Measurements from ENCODE around the gene GRIA1. TPM values are rescaled to one million over a fixed set of nuclear protein-coding genes. Genes with fewer than 3 reads are reported as not detected.

Gene GRIA1
- total RNA-seq, 1 experiment from 2014 or later = 0.81 TPM

DNA sequence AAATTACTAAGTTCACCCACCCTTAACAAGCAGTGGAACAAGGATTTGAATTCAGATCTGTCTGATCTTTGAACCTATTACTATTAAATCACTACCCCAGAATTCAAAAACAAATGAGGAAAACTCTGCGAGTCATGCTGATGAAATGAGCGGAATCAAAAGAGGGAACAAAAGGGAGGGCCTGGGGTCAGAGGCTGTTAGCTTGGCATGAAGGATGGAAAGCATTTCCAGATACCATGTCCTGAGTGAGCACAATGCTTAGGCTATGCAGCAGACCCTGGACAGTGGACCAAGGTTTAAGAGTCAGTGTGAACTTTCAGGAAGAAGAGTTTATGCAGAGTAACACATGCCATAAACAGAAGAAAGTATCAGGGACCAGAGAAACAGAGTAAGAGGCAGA, 30.5 kb downstream of the GRIA1 start:
- no peak for TF ChIP-seq CBFB (CRISPR knock-in tag; IDR thresholded peaks at IDR 0.05; ENCODE audit: low read depth)
- no peak for TF ChIP-seq MAX (CRISPR knock-in tag; IDR thresholded peaks at IDR 0.05)
- TF ChIP-seq NFATC4 (CRISPR knock-in tag; IDR thresholded peaks at IDR 0.05) = no peak
- no peak overlapping the region; the same call in 1 of the 2 replicates for H3K27ac Mint-ChIP-seq
- no peaks in the 10 kb centered on the region for H3K9me3 Mint-ChIP-seq
- H3K4me1 Mint-ChIP-seq = peaks cover 35% of the 10 kb centered on the region
- no peaks in the 10 kb centered on the region for H3K27me3 Mint-ChIP-seq (ENCODE audit: low read depth)
- ATAC-seq (no peak), DNase-seq (ENCODE audit: low spot score) (no peak)
- ChIA-PET CTCF (no interaction called here), POLR2A (no interaction called here)
- H3K36me3 Mint-ChIP-seq = no peaks in the 10 kb centered on the region
- H3K4me3 Mint-ChIP-seq = no peak overlapping the region

DNA sequence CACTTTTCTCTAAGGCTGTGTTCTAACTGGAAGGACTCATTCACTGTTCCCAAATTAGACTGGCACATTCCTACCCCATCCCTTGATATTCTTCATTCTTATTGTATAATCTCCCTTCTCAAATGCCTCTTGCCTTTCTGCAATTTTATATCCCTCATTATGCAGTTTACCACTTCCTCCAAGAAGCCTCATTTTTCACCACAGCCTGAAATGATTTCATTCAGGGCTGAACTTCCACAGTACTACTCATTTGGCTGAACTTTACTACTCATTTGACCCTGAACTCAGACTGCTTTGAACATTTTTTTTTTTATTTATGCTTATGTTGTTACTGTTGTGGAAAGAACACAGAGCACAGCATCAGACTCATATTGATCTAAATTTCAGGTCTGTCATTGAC, 32.7 kb downstream of the GRIA1 start:
- CTCF ChIA-PET = no interaction called here
- ATAC-seq (no peak), DNase-seq (ENCODE audit: low spot score) (no peak)
- peaks cover 15% of the 10 kb centered on the region for H3K4me1 Mint-ChIP-seq
- POLR2A ChIA-PET = no interaction called here
- H3K9me3 Mint-ChIP-seq = no peaks in the 10 kb centered on the region
- H3K36me3 Mint-ChIP-seq = no peaks in the 10 kb centered on the region
- no peak overlapping the region for H3K27ac Mint-ChIP-seq
- TF ChIP-seq SP1 (CRISPR knock-in tag; conservative IDR thresholded peaks at IDR 0.05) (no peak), NFATC4 (CRISPR knock-in tag; IDR thresholded peaks at IDR 0.05) (no peak), NR1H2 (CRISPR knock-in tag; IDR thresholded peaks at IDR 0.05) (no peak), EMX1 (CRISPR knock-in tag; IDR thresholded peaks at IDR 0.05) (no peak), ZNF423 (CRISPR knock-in tag; IDR thresholded peaks at IDR 0.05) (no peak), ATF1 (CRISPR knock-in tag; IDR thresholded peaks at IDR 0.05) (no peak), IRF2 (CRISPR knock-in tag; IDR thresholded peaks at IDR 0.05; ENCODE audit: borderline replicate concordance, low read depth) (no peak), ZNF512 (CRISPR knock-in tag; IDR thresholded peaks at IDR 0.05; ENCODE audit: borderline replicate concordance) (no peak), ZNF281 (CRISPR knock-in tag; IDR thresholded peaks at IDR 0.05) (no peak)
- TF ChIP-seq, protein P1, sequence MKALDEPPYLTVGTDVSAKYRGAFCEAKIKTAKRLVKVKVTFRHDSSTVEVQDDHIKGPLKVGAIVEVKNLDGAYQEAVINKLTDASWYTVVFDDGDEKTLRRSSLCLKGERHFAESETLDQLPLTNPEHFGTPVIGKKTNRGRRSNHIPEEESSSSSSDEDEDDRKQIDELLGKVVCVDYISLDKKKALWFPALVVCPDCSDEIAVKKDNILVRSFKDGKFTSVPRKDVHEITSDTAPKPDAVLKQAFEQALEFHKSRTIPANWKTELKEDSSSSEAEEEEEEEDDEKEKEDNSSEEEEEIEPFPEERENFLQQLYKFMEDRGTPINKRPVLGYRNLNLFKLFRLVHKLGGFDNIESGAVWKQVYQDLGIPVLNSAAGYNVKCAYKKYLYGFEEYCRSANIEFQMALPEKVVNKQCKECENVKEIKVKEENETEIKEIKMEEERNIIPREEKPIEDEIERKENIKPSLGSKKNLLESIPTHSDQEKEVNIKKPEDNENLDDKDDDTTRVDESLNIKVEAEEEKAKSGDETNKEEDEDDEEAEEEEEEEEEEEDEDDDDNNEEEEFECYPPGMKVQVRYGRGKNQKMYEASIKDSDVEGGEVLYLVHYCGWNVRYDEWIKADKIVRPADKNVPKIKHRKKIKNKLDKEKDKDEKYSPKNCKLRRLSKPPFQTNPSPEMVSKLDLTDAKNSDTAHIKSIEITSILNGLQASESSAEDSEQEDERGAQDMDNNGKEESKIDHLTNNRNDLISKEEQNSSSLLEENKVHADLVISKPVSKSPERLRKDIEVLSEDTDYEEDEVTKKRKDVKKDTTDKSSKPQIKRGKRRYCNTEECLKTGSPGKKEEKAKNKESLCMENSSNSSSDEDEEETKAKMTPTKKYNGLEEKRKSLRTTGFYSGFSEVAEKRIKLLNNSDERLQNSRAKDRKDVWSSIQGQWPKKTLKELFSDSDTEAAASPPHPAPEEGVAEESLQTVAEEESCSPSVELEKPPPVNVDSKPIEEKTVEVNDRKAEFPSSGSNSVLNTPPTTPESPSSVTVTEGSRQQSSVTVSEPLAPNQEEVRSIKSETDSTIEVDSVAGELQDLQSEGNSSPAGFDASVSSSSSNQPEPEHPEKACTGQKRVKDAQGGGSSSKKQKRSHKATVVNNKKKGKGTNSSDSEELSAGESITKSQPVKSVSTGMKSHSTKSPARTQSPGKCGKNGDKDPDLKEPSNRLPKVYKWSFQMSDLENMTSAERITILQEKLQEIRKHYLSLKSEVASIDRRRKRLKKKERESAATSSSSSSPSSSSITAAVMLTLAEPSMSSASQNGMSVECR (CRISPR knock-in tag; IDR thresholded peaks at IDR 0.05; ENCODE audit: borderline replicate concordance) = no peak
- H3K27me3 Mint-ChIP-seq (ENCODE audit: low read depth) = no peaks in the 10 kb centered on the region
- H3K4me3 Mint-ChIP-seq = no peak overlapping the region

DNA sequence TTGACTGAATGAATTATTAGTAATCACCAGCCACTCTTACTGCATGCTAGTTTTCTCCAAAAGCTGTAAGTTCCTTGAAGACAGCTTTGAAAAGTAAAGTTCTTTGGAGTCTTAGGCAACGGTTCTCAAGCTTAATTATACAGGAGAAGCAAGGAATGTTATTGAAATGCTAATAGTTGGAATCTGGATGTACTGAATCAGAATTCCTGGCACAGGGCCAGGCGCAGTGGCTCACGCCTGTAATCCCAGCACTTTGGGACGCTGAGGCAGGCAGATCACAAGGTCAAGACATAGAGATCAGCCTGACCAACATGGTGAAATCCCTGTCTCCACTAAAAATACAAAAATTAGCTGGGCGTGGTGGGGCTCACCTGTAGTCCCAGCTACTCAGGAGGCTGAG, 33.4 kb downstream of the GRIA1 start:
- Mint-ChIP-seq H3K27ac (no peak overlapping the region), H3K27me3 (ENCODE audit: low read depth) (no peaks in the 10 kb centered on the region), H3K4me1 (peaks cover 15% of the 10 kb centered on the region), H3K36me3 (no peaks in the 10 kb centered on the region), H3K9me3 (no peaks in the 10 kb centered on the region), H3K4me3 (no peak overlapping the region)
- ChIA-PET POLR2A (no interaction called here), CTCF (no interaction called here)
- DNase-seq (ENCODE audit: low spot score) = no peak
- TF ChIP-seq, protein P2, sequence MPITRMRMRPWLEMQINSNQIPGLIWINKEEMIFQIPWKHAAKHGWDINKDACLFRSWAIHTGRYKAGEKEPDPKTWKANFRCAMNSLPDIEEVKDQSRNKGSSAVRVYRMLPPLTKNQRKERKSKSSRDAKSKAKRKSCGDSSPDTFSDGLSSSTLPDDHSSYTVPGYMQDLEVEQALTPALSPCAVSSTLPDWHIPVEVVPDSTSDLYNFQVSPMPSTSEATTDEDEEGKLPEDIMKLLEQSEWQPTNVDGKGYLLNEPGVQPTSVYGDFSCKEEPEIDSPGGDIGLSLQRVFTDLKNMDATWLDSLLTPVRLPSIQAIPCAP (CRISPR knock-in tag; IDR thresholded peaks at IDR 0.05) = no peak
- no peak for TF ChIP-seq E2F5 (CRISPR knock-in tag; IDR thresholded peaks at IDR 0.05)
- no peak for TF ChIP-seq CREM (CRISPR knock-in tag; IDR thresholded peaks at IDR 0.05)
- TF ChIP-seq ATF2 (CRISPR knock-in tag; IDR thresholded peaks at IDR 0.05; ENCODE audit: borderline replicate concordance, low read depth) = no peak
- no peak for TF ChIP-seq ELF4 (CRISPR knock-in tag; IDR thresholded peaks at IDR 0.05; ENCODE audit: low read depth)
- TF ChIP-seq IRF2 (CRISPR knock-in tag; IDR thresholded peaks at IDR 0.05; ENCODE audit: borderline replicate concordance, low read depth) = no peak
- no peak for TF ChIP-seq CBFB (CRISPR knock-in tag; IDR thresholded peaks at IDR 0.05; ENCODE audit: low read depth)
- no peak for TF ChIP-seq FOXK1 (CRISPR knock-in tag; IDR thresholded peaks at IDR 0.05)
- no peak for TF ChIP-seq ZNF512 (CRISPR knock-in tag; IDR thresholded peaks at IDR 0.05; ENCODE audit: borderline replicate concordance)
- no peak for ATAC-seq

Data from WTC11 (cell line).